Upper lobe of left lung (tissue), 6 donors: Measurements from ENCODE around the gene DNAJC25. TPM values are rescaled to one million over a fixed set of nuclear protein-coding genes. Genes with fewer than 3 reads are reported as not detected.

Experiments used
- ATAC-seq, 2 donors: fragments of 200-7000 bp; cut with Tn5 transposase; one replicate each; pipeline ENCODE4 v1.9.1; 2022; ENCODE audit warnings: mild to moderate bottlenecking in 2 of 2, moderate library complexity in 2 of 2; ENCODE audit not compliant: low FRiP score in 2 of 2
- DNase-seq, 2 donors: peaks; one replicate each; pipeline ENCODE4 v3.0.0-alpha.2; 2019 to 2020
- H3K27ac ChIP-seq, 4 donors: fragments of 200-600 bp; sonication (generic); one replicate each; pipeline ENCODE4 v1.5.1; 2016 to 2019
- H3K27me3 ChIP-seq, 4 donors: fragments of 200-600 bp; sonication (generic); one replicate each; pipeline ENCODE4 v1.5.1; 2017 to 2019
- H3K36me3 ChIP-seq, 4 donors: fragments of 200-600 bp; sonication (generic); one replicate each; pipeline ENCODE4 v1.5.1; 2016 to 2019
- H3K4me1 ChIP-seq, 4 donors: fragments of 200-600 bp; sonication (generic); one replicate each; pipeline ENCODE4 v1.5.1; 2018 to 2019
- H3K4me3 ChIP-seq, 4 donors: fragments of 200-600 bp; sonication (generic); one replicate each; pipeline ENCODE4 v1.5.1; 2017 to 2019; ENCODE audit warnings: mild to moderate bottlenecking in 2 of 4, moderate library complexity in 1 of 4
- H3K9me3 ChIP-seq, 4 donors: fragments of 200-600 bp; sonication (generic); one replicate each; pipeline ENCODE4 v1.5.1; 2018 to 2019
- CTCF ChIP-seq, 6 experiments: fragments of 450-650 bp in 4 of 6; fragments of 200-600 bp in 2 of 6; sonication (generic) in 2 of 6; IDR thresholded peaks; one replicate each; pipeline ENCODE4 v1.5.1; 2016 to 2019; ENCODE audit warnings: antibody characterized with exemption in 6 of 6
- EP300 ChIP-seq, 4 donors: sonication (generic); formaldehyde crosslinking; IDR thresholded peaks; one replicate each; pipeline ENCODE4 v1.5.1; 2017; ENCODE audit warnings: antibody characterized with exemption in 4 of 4, control low read depth in 2 of 4
- POLR2A ChIP-seq, 4 donors: fragments of 450-650 bp; IDR thresholded peaks; one replicate each; pipeline ENCODE4 v1.5.1; 2016 to 2017; ENCODE audit warnings: antibody characterized with exemption in 4 of 4, mild to moderate bottlenecking in 2 of 4
- POLR2AphosphoS5 ChIP-seq, 2 donors: sonication (generic); formaldehyde crosslinking; IDR thresholded peaks; one replicate each; pipeline ENCODE4 v1.5.1; 2017; ENCODE audit warnings: antibody characterized with exemption in 2 of 2
- WGBS, 2 donors: methylation state at CpG; one replicate each; pipeline ENCODE4 v1.1.5; 2017 to 2018; 5-methylcytosine and 5-hydroxymethylcytosine counted together
- total RNA-seq, 6 donors: library from RNA; depleted of rRNA in 4 of 6; stranded (reverse); fragments of >200 nt in 4 of 6; gene quantifications; one replicate each; pipeline versions ENCODE4 v1.1.0 to v1.2.1, GENCODE V29; 2016 to 2021
- donor health status: DM: no; HTN: no; CAD: no; lungs with moderate emphysema.
- donor health status: DM: no; HTN: yes; CAD: no; lungs with severe emphysema.

The DNAJC25 gene
- total RNA-seq, 6 donors from 2014 or later, result 4.5 to 12.2 (median 7.2) TPM

GRCh38 chr9:111630964-111631213 is 245 bp upstream of the DNAJC25 start:
- H3K9me3 ChIP-seq, result no peaks in the 10 kb centered on the region
- peak overlapping the region; percentile 89 to 95 (median 91) for H3K27ac ChIP-seq
- no peaks in the 10 kb centered on the region for H3K27me3 ChIP-seq
- H3K4me3 ChIP-seq, result peak overlapping the region; percentile 41 to 86 (median 77)
- DNase-seq, result no peak
- WGBS, 2 donors, result 0% methylated on average over 12 of the region's 14 CpGs; no CpG with 5 or more reads in 1 of the 2 donors
- peaks cover 12 to 44% (median 28%) of the 10 kb centered on the region in 4 donors for H3K4me1 ChIP-seq
- TF ChIP-seq EP300 (IDR thresholded peaks at IDR 0.05) (no peak), POLR2A (IDR thresholded peaks at IDR 0.05) (no peak), CTCF (IDR thresholded peaks at IDR 0.05) (no peak), POLR2AphosphoS5 (IDR thresholded peaks at IDR 0.05) (no peak)
- no peaks in the 10 kb centered on the region for H3K36me3 ChIP-seq
- ATAC-seq, result no peak

- no peak for DNase-seq
- peaks cover 12 to 44% (median 32%) of the 10 kb centered on the region in 4 donors for H3K4me1 ChIP-seq
Measured at GRCh38 chr9:111632060-111632459, 926 bp downstream of the DNAJC25 start.

GRCh38 chr9:111632695-111633388 is 1.7 kb downstream of the DNAJC25 start:
- DNase-seq (no peak), ATAC-seq (no peak)
- H3K4me3 ChIP-seq, result peak overlapping the region in 2 of 4 donors; percentile 73 to 86
- peaks cover 12 to 44% (median 32%) of the 10 kb centered on the region in 4 donors for H3K4me1 ChIP-seq
- no peaks in the 10 kb centered on the region for H3K36me3 ChIP-seq
- no peaks in the 10 kb centered on the region for H3K27me3 ChIP-seq
- WGBS, 2 donors, result 66 to 84% methylated on average over 7 of the region's 7 CpGs
- no peak overlapping the region for H3K27ac ChIP-seq
- no peaks in the 10 kb centered on the region for H3K9me3 ChIP-seq
- no peak for TF ChIP-seq EP300 (IDR thresholded peaks at IDR 0.05)
- TF ChIP-seq POLR2A (IDR thresholded peaks at IDR 0.05), result no peak
- TF ChIP-seq POLR2AphosphoS5 (IDR thresholded peaks at IDR 0.05), result no peak
- TF ChIP-seq CTCF (IDR thresholded peaks at IDR 0.05), result no peak

More at GRCh38 chr9:111632060-111632459, 926 bp downstream of the DNAJC25 start:
- WGBS, 2 donors, result 36 to 42% methylated on average over 5 of the region's 5 CpGs
- no peak for ATAC-seq
- Histone ChIP-seq H3K4me3 (peak overlapping the region; percentile 73 to 86 (median 80)), H3K27ac (peak overlapping the region; percentile 89 to 95 (median 91)), H3K9me3 (no peaks in the 10 kb centered on the region), H3K27me3 (no peaks in the 10 kb centered on the region), H3K36me3 (no peaks in the 10 kb centered on the region)
- no peak for TF ChIP-seq EP300 (IDR thresholded peaks at IDR 0.05)
- no peak for TF ChIP-seq POLR2AphosphoS5 (IDR thresholded peaks at IDR 0.05)
- TF ChIP-seq POLR2A (IDR thresholded peaks at IDR 0.05), result no peak
- no peak for TF ChIP-seq CTCF (IDR thresholded peaks at IDR 0.05)

- ATAC-seq (no peak), DNase-seq (no peak)
- peaks cover 12 to 44% (median 32%) of the 10 kb centered on the region in 4 donors for H3K4me1 ChIP-seq
- no peak overlapping the region for H3K4me3 ChIP-seq
- 81 to 83% methylated on average over 1 of the region's 1 CpG for WGBS, 2 donors
- no peaks in the 10 kb centered on the region for H3K27me3 ChIP-seq
- no peaks in the 10 kb centered on the region for H3K9me3 ChIP-seq
- no peak overlapping the region for H3K27ac ChIP-seq
- H3K36me3 ChIP-seq, result no peaks in the 10 kb centered on the region
- no peak for TF ChIP-seq EP300 (IDR thresholded peaks at IDR 0.05)
- TF ChIP-seq CTCF (IDR thresholded peaks at IDR 0.05), result no peak
- TF ChIP-seq POLR2AphosphoS5 (IDR thresholded peaks at IDR 0.05), result no peak
- TF ChIP-seq POLR2A (IDR thresholded peaks at IDR 0.05), result no peak
Measured at GRCh38 chr9:111633389-111633736, 2.2 kb downstream of the DNAJC25 start.

- Histone ChIP-seq H3K4me1 (peaks cover 12 to 44% (median 32%) of the 10 kb centered on the region in 4 donors), H3K27ac (no peak overlapping the region), H3K27me3 (no peaks in the 10 kb centered on the region), H3K36me3 (no peaks in the 10 kb centered on the region), H3K9me3 (no peaks in the 10 kb centered on the region), H3K4me3 (no peak overlapping the region)
- ATAC-seq (no peak), DNase-seq (no peak)
- 73% methylated on average over 1 of the region's 1 CpG for WGBS, 2 donors
- no peak for TF ChIP-seq EP300 (IDR thresholded peaks at IDR 0.05)
- TF ChIP-seq POLR2AphosphoS5 (IDR thresholded peaks at IDR 0.05), result no peak
- TF ChIP-seq POLR2A (IDR thresholded peaks at IDR 0.05), result no peak
- no peak for TF ChIP-seq CTCF (IDR thresholded peaks at IDR 0.05)
Measured at GRCh38 chr9:111634860-111635259, 3.7 kb downstream of the DNAJC25 start.
